ENCODE results near the gene CTNNAL1. TPM values are rescaled to one million over a fixed set of nuclear protein-coding genes. Genes with fewer than 3 reads are reported as not detected.

CTNNAL1 gene
- total RNA-seq, 4 donors from 2014 or later: 17.8 to 75.4 (median 44.8) TPM

DNA sequence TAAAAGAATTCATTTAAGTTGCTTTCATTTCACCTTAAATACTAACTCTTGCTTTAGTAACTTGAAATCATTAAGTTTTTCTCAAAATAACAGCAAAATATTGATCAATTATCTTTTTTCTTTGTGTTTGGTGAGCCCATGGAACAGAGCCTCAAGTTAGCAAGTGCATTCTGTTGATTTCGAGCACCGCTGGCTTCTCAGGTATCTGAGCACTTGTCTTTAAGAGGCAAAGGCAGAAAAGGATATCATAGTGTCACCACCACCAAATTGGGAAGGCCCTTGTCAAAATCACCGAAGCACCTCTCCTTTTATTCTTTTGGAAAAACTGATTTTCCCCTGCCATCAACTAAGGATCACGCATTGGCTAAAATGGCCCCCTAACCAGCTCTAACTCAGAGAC lies 17.1 kb upstream of the CTNNAL1 start:
- no peak for DNase-seq
- Histone ChIP-seq H3K4me1 (peaks cover 0 to 12% of the 10 kb centered on the region in 2 donors), H3K4me3 (no peak overlapping the region), H3K9me3 (no peaks in the 10 kb centered on the region), H3K27ac (no peak overlapping the region), H3K36me3 (peaks cover 0 to 24% of the 10 kb centered on the region in 2 donors), H3K27me3 (no peaks in the 10 kb centered on the region)
- intact Hi-C loops (cut with DNase I; ENCODE audit: low total_unique reads): no loop called here
- in situ Hi-C loops (cut with MboI; ENCODE audit: low sequenced_read_pairs in 4 of 4): no loop called here
- TF ChIP-seq POLR2A (IDR thresholded peaks at IDR 0.05): no peak
- TF ChIP-seq, protein P1, sequence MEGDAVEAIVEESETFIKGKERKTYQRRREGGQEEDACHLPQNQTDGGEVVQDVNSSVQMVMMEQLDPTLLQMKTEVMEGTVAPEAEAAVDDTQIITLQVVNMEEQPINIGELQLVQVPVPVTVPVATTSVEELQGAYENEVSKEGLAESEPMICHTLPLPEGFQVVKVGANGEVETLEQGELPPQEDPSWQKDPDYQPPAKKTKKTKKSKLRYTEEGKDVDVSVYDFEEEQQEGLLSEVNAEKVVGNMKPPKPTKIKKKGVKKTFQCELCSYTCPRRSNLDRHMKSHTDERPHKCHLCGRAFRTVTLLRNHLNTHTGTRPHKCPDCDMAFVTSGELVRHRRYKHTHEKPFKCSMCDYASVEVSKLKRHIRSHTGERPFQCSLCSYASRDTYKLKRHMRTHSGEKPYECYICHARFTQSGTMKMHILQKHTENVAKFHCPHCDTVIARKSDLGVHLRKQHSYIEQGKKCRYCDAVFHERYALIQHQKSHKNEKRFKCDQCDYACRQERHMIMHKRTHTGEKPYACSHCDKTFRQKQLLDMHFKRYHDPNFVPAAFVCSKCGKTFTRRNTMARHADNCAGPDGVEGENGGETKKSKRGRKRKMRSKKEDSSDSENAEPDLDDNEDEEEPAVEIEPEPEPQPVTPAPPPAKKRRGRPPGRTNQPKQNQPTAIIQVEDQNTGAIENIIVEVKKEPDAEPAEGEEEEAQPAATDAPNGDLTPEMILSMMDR (IDR thresholded peaks at IDR 0.05 in 4 of 5, conservative IDR thresholded peaks at IDR 0.05 in 1 of 5): no peak
- ATAC-seq: no peak

DNA sequence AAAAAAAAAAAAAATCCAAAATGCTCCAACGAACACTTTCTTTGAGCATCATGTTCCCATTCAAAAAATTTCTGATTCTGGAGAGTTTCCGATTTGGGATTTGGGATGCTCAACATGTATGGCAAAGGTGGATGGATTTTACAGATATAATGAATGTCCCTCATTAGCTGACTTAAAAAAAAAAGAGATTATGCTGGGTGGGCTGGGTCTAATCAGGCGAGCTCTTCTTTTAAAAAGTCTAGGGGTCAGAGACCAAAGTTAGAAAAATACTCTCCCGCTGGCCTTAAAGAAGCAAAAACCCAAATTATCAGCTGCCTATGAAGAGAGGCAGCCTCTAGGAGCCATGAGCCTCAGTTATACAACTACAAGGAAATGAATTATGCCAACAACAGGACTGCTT lies 15.2 kb upstream of the CTNNAL1 start:
- no peak overlapping the region for H3K4me3 ChIP-seq
- H3K9me3 ChIP-seq: no peaks in the 10 kb centered on the region
- H3K27me3 ChIP-seq: no peaks in the 10 kb centered on the region
- in situ Hi-C loops (cut with MboI; ENCODE audit: low sequenced_read_pairs in 4 of 4): no loop called here
- ATAC-seq: no peak
- TF ChIP-seq, protein P1 (IDR thresholded peaks at IDR 0.05 in 4 of 5, conservative IDR thresholded peaks at IDR 0.05 in 1 of 5): no peak
- TF ChIP-seq POLR2A (IDR thresholded peaks at IDR 0.05): no peak
- no peak overlapping the region for H3K27ac ChIP-seq
- peaks cover 0 to 15% of the 10 kb centered on the region in 2 donors for H3K4me1 ChIP-seq
- intact Hi-C loops (cut with DNase I; ENCODE audit: low total_unique reads): no loop called here
- H3K36me3 ChIP-seq: peaks cover 0 to 12% of the 10 kb centered on the region in 2 donors
- DNase-seq: no peak

DNA sequence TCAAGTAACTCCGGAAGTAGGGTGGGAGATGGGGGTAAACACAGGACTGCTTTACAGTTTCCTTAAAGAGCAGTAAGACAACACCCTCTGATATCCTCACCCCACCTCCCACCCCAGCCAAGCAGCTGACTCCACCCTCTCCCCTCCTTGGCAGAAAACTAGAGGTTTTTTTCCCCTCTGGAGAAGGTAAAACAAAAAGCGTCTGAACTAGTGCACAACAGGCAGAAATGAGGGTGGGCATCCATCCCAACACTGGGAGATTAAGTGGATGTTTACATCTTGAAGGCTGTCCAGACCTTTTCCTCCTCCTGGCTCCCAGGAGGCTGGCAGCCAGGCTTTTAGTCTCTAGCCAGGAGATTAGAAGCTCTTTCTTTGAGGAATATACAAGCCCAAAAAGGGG lies 13.9 kb upstream of the CTNNAL1 start:
- no peak overlapping the region for H3K4me3 ChIP-seq
- peaks cover 9 to 27% of the 10 kb centered on the region in 2 donors for H3K4me1 ChIP-seq
- in situ Hi-C loops (cut with MboI; ENCODE audit: low sequenced_read_pairs in 4 of 4) (no loop called here), intact Hi-C loops (cut with DNase I; ENCODE audit: low total_unique reads) (no loop called here)
- no peaks in the 10 kb centered on the region for H3K9me3 ChIP-seq
- DNase-seq (no peak), ATAC-seq (no peak)
- H3K27ac ChIP-seq: peak overlapping the region in 1 of 4 donors; percentile 4
- TF ChIP-seq, protein P1 (IDR thresholded peaks at IDR 0.05 in 4 of 5, conservative IDR thresholded peaks at IDR 0.05 in 1 of 5): no peak
- no peak for TF ChIP-seq POLR2A (IDR thresholded peaks at IDR 0.05)
- no peaks in the 10 kb centered on the region for H3K27me3 ChIP-seq
- H3K36me3 ChIP-seq: peaks cover 0 to 4% of the 10 kb centered on the region in 2 donors

GRCh38 chr9:109026306-109026705 lies 13.0 kb upstream of the CTNNAL1 start:
- Histone ChIP-seq H3K27ac (no peak overlapping the region), H3K4me3 (no peak overlapping the region), H3K9me3 (no peaks in the 10 kb centered on the region), H3K27me3 (no peaks in the 10 kb centered on the region), H3K4me1 (peaks cover 9 to 27% of the 10 kb centered on the region in 2 donors), H3K36me3 (peaks cover 0 to under 1% of the 10 kb centered on the region in 2 donors)
- DNase-seq (no peak), ATAC-seq (no peak)
- in situ Hi-C loops (cut with MboI; ENCODE audit: low sequenced_read_pairs in 4 of 4) (no loop called here), intact Hi-C loops (cut with DNase I; ENCODE audit: low total_unique reads) (no loop called here)
- TF ChIP-seq POLR2A (IDR thresholded peaks at IDR 0.05): no peak
- TF ChIP-seq, protein P1 (IDR thresholded peaks at IDR 0.05 in 4 of 5, conservative IDR thresholded peaks at IDR 0.05 in 1 of 5): no peak

GRCh38 chr9:109022873-109023272 lies 9.6 kb upstream of the CTNNAL1 start:
- ATAC-seq (no peak), DNase-seq (no peak)
- TF ChIP-seq POLR2A (IDR thresholded peaks at IDR 0.05): no peak
- TF ChIP-seq, protein P1 (IDR thresholded peaks at IDR 0.05 in 4 of 5, conservative IDR thresholded peaks at IDR 0.05 in 1 of 5): no peak
- Histone ChIP-seq H3K4me3 (no peak overlapping the region), H3K9me3 (no peaks in the 10 kb centered on the region), H3K36me3 (peaks cover 0 to 9% of the 10 kb centered on the region in 2 donors), H3K4me1 (peaks cover 16 to 33% of the 10 kb centered on the region in 2 donors), H3K27me3 (no peaks in the 10 kb centered on the region), H3K27ac (no peak overlapping the region)
- intact Hi-C loops (cut with DNase I; ENCODE audit: low total_unique reads) (no loop called here), in situ Hi-C loops (cut with MboI; ENCODE audit: low sequenced_read_pairs in 4 of 4) (no loop called here)

All from gastrocnemius medialis (tissue), 4 donors.